H9 (cell line): ENCODE measurements around the gene C3orf22. TPM values are rescaled to one million over a fixed set of nuclear protein-coding genes. Genes with fewer than 3 reads are reported as not detected.

Source experiments
- DNase-seq: peaks from one replicate; pipeline ENCODE4 v3.0.0-alpha.2; 2017
- H2AFZ ChIP-seq: one replicate; pipeline ENCODE4 v1.6.1; 2013; ENCODE audit warnings: mild to moderate bottlenecking, low read length, control low read depth, moderate library complexity
- H2AK5ac ChIP-seq: 2 replicates; pipeline ENCODE4 v1.6.1; 2013; ENCODE audit warnings: low read length, control low read depth, mixed read lengths; ENCODE audit not compliant: insufficient read length
- H2BK120ac ChIP-seq: one replicate; pipeline ENCODE4 v1.6.1; 2013; ENCODE audit warnings: low read depth, mild to moderate bottlenecking, low read length, control low read depth, inconsistent platforms; ENCODE audit not compliant: poor library complexity, severe bottlenecking
- H2BK12ac ChIP-seq: 2 replicates; pipeline ENCODE4 v1.6.1; 2013; ENCODE audit warnings: low read length, control low read depth, mixed read lengths, low read depth; ENCODE audit not compliant: insufficient read length
- H2BK15ac ChIP-seq: 2 replicates; pipeline ENCODE4 v1.6.1; 2013; ENCODE audit warnings: low read depth, low read length, control low read depth
- H2BK20ac ChIP-seq: one replicate; pipeline ENCODE4 v1.6.1; 2013; ENCODE audit warnings: low read depth, mild to moderate bottlenecking, low read length, control low read depth, inconsistent platforms; ENCODE audit not compliant: poor library complexity, severe bottlenecking
- H2BK5ac ChIP-seq: 2 replicates; pipeline ENCODE4 v1.6.1; 2013; ENCODE audit warnings: low read length, control low read depth, mixed read lengths; ENCODE audit not compliant: insufficient read length
- H3K14ac ChIP-seq: 2 replicates; pipeline ENCODE4 v1.6.1; 2013; ENCODE audit warnings: low read length, control low read depth; ENCODE audit not compliant: insufficient read depth
- H3K18ac ChIP-seq: 2 replicates; pipeline ENCODE4 v1.6.1; 2013; ENCODE audit warnings: low read depth, mild to moderate bottlenecking, mixed read lengths, low read length, control low read depth; ENCODE audit not compliant: insufficient read length
- H3K23ac ChIP-seq: 2 replicates; pipeline ENCODE4 v1.6.1; 2013; ENCODE audit warnings: low read length, control low read depth, mixed read lengths, low read depth; ENCODE audit not compliant: insufficient read length
- H3K23me2 ChIP-seq: 2 replicates; pipeline ENCODE4 v1.6.1; 2013; ENCODE audit warnings: low read depth, mild to moderate bottlenecking, mixed read lengths, low read length, control low read depth; ENCODE audit not compliant: insufficient read length, poor library complexity, severe bottlenecking
- H3K27ac ChIP-seq: 2 replicates; pipeline ENCODE4 v1.5.1; 2013; ENCODE audit warnings: low read length, control low read depth, mixed read lengths, low read depth; ENCODE audit not compliant: insufficient read length
- H3K27me3 ChIP-seq: 2 replicates; pipeline ENCODE4 v1.6.1; 2013; ENCODE audit warnings: low read length, control low read depth, inconsistent platforms; ENCODE audit not compliant: insufficient read depth
- H3K4ac ChIP-seq: 2 replicates; pipeline ENCODE4 v1.6.1; 2013; ENCODE audit warnings: low read depth, mild to moderate bottlenecking, control low read depth, inconsistent platforms, low read length, moderate library complexity
- H3K4me1 ChIP-seq: 2 replicates; pipeline ENCODE4 v1.6.1; 2013; ENCODE audit warnings: low read length, control low read depth, inconsistent platforms; ENCODE audit not compliant: insufficient read depth
- H3K4me2 ChIP-seq: 2 replicates; pipeline ENCODE4 v1.6.1; 2013; ENCODE audit warnings: low read length, control low read depth, mixed read lengths; ENCODE audit not compliant: insufficient read length, insufficient read depth
- H3K56ac ChIP-seq: 2 replicates; pipeline ENCODE4 v1.6.1; 2013; ENCODE audit warnings: low read depth, mild to moderate bottlenecking, mixed read lengths, low read length, control low read depth; ENCODE audit not compliant: insufficient read length
- H3K79me1 ChIP-seq: 2 replicates; pipeline ENCODE4 v1.6.1; 2013; ENCODE audit warnings: low read depth, mild to moderate bottlenecking, moderate library complexity, low read length, control low read depth, inconsistent platforms; ENCODE audit not compliant: insufficient read depth, poor library complexity, severe bottlenecking
- H3K79me2 ChIP-seq: 2 replicates; pipeline ENCODE4 v1.6.1; 2013; ENCODE audit warnings: low read length, control low read depth, inconsistent platforms; ENCODE audit not compliant: insufficient read depth
- H3K9ac ChIP-seq: 2 replicates; pipeline ENCODE4 v1.6.1; 2013; ENCODE audit warnings: low read length, control low read depth, mixed read lengths; ENCODE audit not compliant: insufficient read length; ENCODE audit errors: extremely low read depth
- H3K9me3 ChIP-seq: one replicate; pipeline ENCODE4 v1.6.1; 2013; ENCODE audit warnings: low read depth, low read length, inconsistent platforms; ENCODE audit not compliant: control insufficient read depth
- H3T11ph ChIP-seq: one replicate; pipeline ENCODE4 v1.6.1; 2013; ENCODE audit warnings: mild to moderate bottlenecking, low read length, control low read depth, inconsistent platforms
- H4K20me1 ChIP-seq: one replicate; pipeline ENCODE4 v1.6.1; 2013; ENCODE audit not compliant: control insufficient read depth, insufficient read length, insufficient read depth
- H4K5ac ChIP-seq: 2 replicates; pipeline ENCODE4 v1.6.1; 2013; ENCODE audit warnings: low read depth, mild to moderate bottlenecking, mixed read lengths, low read length, control low read depth; ENCODE audit not compliant: insufficient read length
- H4K8ac ChIP-seq: replicated peaks from 2 replicates; pipeline ENCODE4 v1.6.1; 2013; ENCODE audit warnings: low read length, control low read depth, mixed read lengths, low read depth; ENCODE audit not compliant: insufficient read length
- H4K91ac ChIP-seq: 2 replicates; pipeline ENCODE4 v1.6.1; 2013; ENCODE audit warnings: low read depth, mild to moderate bottlenecking, moderate library complexity, mixed read lengths, low read length, control low read depth; ENCODE audit not compliant: insufficient read length
- H3K27ac Mint-ChIP-seq, 3 experiments: 2 replicates in 2 of 3; 3 replicates in 1 of 3; pipeline ENCODE4 v1.8.0; 2020 to 2021; ENCODE audit warnings: mixed read lengths in 3 of 3, mild to moderate bottlenecking in 1 of 3, moderate library complexity in 1 of 3
- H3K27me3 Mint-ChIP-seq: 2 replicates; pipeline ENCODE4 v1.8.0; 2021; ENCODE audit warnings: low read depth, mild to moderate bottlenecking, moderate library complexity, mixed read lengths
- H3K36me3 Mint-ChIP-seq, 3 experiments: 2 replicates in 2 of 3; 3 replicates in 1 of 3; pipeline ENCODE4 v1.8.0; 2020 to 2021; ENCODE audit warnings: low read depth in 3 of 3, mixed read lengths in 3 of 3; ENCODE audit not compliant: insufficient read depth in 1 of 3
- H3K4me1 Mint-ChIP-seq, 2 experiments: 2 replicates each; pipeline ENCODE4 v1.8.0; 2020; ENCODE audit warnings: mixed read lengths in 2 of 2
- H3K4me3 Mint-ChIP-seq, 2 experiments: 2 replicates in 1 of 2; 3 replicates in 1 of 2; pipeline ENCODE4 v1.8.0; 2020 to 2021; ENCODE audit warnings: mild to moderate bottlenecking in 2 of 2, mixed read lengths in 2 of 2, moderate library complexity in 1 of 2
- H3K9me3 Mint-ChIP-seq, 2 experiments: 2 replicates in 1 of 2; 3 replicates in 1 of 2; pipeline ENCODE4 v1.8.0; 2020; ENCODE audit warnings: mild to moderate bottlenecking in 2 of 2, mixed read lengths in 2 of 2, moderate library complexity in 1 of 2
- CTCF ChIP-seq: fragments of 200-600 bp; sonication (generic); conservative IDR thresholded peaks from 3 replicates; pipeline ENCODE4 v1.8.0; 2021; ENCODE audit warnings: antibody characterized with exemption, mild to moderate bottlenecking
- WGBS: extraction: QIAGEN DNeasy Blood & Tissue Kit; methylation state at CpG from one replicate; pipeline ENCODE4 v1.1.7; 2013; ENCODE audit warnings: missing lambda C conversion rate, low lambda C conversion rate, mixed read lengths; ENCODE audit not compliant: insufficient read length; ENCODE audit errors: extremely low coverage; 5-methylcytosine and 5-hydroxymethylcytosine counted together
- total RNA-seq: library from RNA; stranded (reverse); gene quantifications from 2 replicates; pipeline ENCODE4 v1.2.1, GENCODE V29; 2021

The C3orf22 gene
- total RNA-seq, 1 experiment from 2014 or later: not detected

GRCh38 chr3:126521122-126521891 is 37.4 kb downstream of the C3orf22 start:
- H3K9me3 Mint-ChIP-seq: no peaks in the 10 kb centered on the region; a peak in 1 of 5 replicates

More at GRCh38 chr3:126521122-126521891, 37.4 kb downstream of the C3orf22 start:
- no peaks in the 10 kb centered on the region for H3K9me3 ChIP-seq
- H2BK12ac ChIP-seq: no peak overlapping the region
- H2BK120ac ChIP-seq: no peak overlapping the region
- H2BK20ac ChIP-seq: no peak overlapping the region
- H3K18ac ChIP-seq: no peak overlapping the region
- no peak overlapping the region for H2BK5ac ChIP-seq
- no peak for TF ChIP-seq CTCF
- H4K91ac ChIP-seq: no peak overlapping the region
- no peak overlapping the region for H3T11ph ChIP-seq
- no peak overlapping the region for H3K27ac ChIP-seq
- no peaks in the 10 kb centered on the region for H3K79me1 ChIP-seq
- H3K27me3 ChIP-seq: no peaks in the 10 kb centered on the region; the same call in 1 of the 2 replicates
- Mint-ChIP-seq H3K27me3 (peaks cover 39% of the 10 kb centered on the region), H3K27ac (no peak overlapping the region), H3K4me3 (no peak overlapping the region), H3K4me1 (peaks cover 4 to 15% of the 10 kb centered on the region in 2 experiments; a peak in 2 of 4 replicates), H3K36me3 (no peaks in the 10 kb centered on the region)
- no CpG with 5 or more reads among the region's 11 CpGs for WGBS
- H3K4ac ChIP-seq: no peak overlapping the region
- no peak overlapping the region for H2AK5ac ChIP-seq
- no peak overlapping the region for H2AFZ ChIP-seq
- H4K8ac ChIP-seq: no peak overlapping the region
- H4K5ac ChIP-seq: no peak overlapping the region
- H3K79me2 ChIP-seq: no peaks in the 10 kb centered on the region
- no peaks in the 10 kb centered on the region for H4K20me1 ChIP-seq
- H3K23ac ChIP-seq: no peak overlapping the region
- no peaks in the 10 kb centered on the region for H3K4me1 ChIP-seq
- no peak overlapping the region for H3K56ac ChIP-seq
- H3K14ac ChIP-seq: no peak overlapping the region
- no peak for DNase-seq
- no peak overlapping the region for H3K9ac ChIP-seq
- H2BK15ac ChIP-seq: no peak overlapping the region
- H3K4me2 ChIP-seq: no peak overlapping the region
- H3K23me2 ChIP-seq: no peaks in the 10 kb centered on the region
